ENCODE results near the gene TFF2.

The TFF2 gene

DNA sequence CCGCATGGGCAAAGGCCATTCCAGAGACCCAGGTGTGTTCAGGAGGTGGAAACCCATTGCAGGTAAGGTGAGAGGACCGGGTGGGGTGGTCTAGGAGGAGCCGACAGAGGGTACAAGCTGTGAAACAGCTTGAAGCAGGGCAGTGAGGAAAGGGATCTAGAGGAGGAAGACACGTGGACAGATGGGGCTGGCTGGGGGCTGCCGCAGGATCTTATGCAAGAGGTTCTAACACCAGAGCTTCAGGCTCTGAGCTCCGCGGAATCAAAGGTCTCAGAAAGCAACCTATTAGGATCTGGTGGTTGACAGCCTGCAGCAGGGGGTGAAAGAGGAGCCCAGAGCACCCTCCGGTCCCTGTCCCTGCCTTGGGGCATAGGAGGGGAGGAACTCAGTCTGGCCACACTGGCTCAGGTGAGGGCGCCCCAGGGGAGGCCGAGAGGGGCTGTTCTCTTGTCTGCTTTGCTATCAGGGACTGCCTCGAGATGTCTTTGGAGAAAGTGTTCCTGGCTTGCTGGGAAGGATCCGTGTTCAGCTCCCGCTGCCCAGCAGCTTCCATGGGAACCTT lies 13.6 kb upstream of the TFF2 start:
- no peak for DNase-seq

DNA sequence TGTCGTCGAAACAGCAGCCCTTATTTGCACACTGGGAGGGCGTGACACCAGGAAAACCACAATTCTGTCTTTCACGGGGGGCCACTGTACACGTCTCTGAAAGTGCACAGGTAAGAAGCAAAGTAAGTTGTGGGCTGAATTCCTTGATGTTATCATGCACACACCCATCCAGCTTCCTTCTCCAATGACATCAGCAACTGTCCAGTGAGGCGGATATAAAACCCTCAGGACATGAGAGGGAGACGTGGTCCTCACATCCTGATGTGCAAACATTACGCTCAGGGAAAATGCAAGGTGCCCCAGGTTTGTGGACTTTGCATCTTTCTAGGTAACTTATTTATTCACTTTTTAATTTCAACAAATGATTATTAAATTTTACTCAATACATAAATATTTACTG lies 12.5 kb upstream of the TFF2 start:
- no peak for DNase-seq

DNA sequence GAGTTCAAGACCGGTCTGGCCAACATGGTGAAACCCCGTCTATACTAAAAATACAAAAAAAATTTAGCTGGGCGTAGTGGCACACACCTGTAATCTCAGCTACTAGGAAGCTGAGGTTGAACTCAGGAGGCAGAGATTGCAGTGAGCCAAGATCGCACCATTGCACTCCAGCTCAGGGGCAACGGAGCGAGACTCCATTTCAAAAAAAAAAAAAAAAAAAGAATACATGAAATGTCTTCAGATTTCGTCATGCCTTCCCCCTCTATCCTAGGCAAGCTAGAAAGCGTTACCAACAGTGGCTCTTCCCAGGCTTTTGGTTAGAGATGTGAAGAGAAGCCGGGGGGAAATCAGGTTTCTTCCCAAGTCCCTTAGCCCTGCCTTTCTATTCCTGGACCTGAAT lies 11.9 kb upstream of the TFF2 start:
- DNase-seq = no peak

DNA sequence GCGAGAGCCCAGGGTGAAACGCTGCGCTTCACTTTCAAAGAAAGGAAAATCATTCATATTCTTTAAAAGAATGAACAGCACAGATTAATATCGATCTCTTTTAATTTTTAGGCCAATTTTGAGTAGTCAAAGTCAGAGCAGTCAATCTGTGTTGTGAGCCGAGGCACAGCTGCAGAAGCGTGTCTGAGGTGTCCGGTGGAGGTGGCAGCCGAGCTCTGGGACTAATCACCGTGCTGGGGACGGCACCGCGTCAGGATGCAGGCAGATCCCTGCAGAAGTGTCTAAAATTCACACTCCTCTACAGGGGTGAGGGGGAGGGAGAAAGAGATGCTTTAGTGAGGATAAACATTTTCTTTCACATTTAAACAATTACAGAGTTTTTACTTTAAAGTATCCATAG lies 11.4 kb upstream of the TFF2 start:
- DNase-seq = no peak

DNA sequence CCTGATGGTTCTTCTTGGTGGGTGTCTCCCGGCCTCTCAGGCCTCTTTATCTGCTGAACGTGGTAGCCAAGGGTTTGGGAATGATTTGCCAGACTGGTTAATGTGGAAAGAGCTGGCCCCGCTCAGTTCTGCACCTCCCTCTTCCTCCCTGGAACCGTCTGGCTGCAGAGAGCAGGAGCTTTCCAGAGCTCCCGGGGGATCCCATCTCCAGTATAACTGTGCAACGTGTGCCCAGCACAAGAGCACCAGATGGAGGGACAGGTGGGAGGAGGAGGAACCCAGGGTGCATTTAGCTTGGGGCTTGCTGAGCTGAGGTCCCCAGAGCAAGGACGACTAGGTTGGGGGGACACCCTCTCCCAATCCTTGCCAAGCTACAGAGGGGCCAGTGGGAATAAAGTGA lies 10.5 kb upstream of the TFF2 start:
- no peak for DNase-seq

DNA sequence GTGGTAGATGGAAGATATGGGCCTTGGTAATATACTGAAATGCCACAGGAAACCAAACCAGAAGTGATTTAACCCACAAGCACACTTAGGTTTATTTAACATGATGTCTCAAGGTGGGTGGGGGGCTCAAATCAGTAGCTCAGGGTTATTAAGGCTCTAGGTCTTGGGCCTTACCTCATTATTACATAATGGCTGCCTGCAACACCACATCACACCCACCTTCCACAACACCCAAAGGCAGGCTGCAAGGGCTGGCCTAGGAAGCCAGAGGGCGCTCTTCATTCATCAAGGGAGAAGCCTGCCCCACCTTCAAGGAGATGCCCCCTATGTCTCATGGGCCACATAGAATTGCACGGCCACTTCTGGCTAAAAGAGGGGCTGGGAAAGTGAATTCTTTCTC lies 9.5 kb upstream of the TFF2 start:
- DNase-seq = no peak

DNA sequence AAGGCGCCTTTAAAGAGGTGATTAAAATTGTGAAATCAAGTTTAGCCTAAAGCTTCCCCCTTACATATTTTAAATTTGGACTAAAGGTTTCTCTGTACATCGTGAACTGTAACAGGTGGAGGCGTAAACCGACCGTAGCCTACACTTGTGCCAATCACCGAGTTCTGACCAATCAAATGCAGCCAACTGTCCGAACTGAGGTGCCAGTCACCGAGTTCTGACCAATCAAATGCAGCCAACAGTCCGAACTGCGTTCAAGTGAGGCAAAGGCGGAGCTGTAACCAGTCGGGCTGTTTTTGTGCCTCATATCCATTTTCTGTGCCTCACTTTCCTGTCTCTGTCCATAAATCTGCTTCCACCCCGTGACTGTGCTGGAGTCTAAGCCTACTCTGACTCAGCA lies 8.1 kb upstream of the TFF2 start:
- no peak for DNase-seq

DNA sequence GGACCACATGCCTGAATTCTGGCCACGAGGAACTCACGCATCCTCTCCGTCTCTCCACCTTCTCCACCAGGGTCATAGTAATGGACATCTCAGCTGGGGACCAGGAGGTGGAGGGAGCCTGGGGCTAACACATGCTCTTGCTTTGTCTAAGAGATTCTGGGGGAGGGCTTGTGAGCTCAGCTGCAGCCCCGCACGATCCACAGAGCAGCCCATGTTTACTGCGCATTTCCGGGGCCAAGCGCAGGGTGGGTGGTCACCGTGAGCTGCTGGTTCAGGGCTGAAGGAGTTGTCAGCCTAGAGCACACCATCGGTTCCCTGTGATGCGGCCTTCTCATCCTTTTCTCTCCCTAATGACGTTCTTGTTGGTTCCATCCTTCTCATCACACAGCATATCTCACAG lies 7.5 kb upstream of the TFF2 start:
- DNase-seq = no peak

DNA sequence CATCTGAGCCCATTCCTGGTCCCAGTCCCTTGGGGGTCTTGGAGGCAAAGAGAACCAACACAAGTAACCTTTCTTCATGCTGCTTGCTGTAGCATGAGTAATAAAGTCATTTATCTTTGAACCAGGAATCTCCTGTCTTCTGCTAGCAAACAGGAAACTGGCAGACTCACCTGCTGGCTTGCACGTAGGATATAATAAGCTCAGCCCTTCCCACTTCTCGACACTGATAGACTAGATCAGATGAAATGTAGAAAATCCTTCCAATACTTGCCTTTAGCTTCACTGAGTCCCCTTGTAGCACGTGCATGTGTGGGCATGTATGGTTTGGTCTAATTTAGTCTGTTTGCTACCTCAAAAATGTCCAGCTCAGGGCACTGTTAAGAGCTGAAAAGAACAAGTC lies 6.5 kb upstream of the TFF2 start:
- no peak for DNase-seq

DNA sequence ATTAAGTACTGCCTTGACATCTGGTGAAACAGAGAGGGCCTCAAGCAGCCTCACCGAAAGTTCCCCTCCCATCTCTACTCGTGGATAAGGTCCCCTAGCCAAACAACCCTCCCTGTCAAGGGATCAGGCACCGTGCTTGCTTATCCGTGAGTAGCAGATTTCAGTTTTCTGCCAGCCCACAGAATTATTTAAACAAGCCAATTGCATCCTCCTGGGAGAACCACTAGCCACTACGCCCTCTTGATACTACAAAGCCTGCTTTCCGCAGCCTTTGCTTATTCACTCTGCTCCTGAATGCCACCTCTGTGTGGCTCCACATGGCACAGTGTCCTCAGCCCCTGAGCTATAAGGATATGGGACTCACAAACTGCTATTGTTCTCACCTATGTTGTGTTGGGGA lies 5.9 kb upstream of the TFF2 start:
- DNase-seq = no peak

DNA sequence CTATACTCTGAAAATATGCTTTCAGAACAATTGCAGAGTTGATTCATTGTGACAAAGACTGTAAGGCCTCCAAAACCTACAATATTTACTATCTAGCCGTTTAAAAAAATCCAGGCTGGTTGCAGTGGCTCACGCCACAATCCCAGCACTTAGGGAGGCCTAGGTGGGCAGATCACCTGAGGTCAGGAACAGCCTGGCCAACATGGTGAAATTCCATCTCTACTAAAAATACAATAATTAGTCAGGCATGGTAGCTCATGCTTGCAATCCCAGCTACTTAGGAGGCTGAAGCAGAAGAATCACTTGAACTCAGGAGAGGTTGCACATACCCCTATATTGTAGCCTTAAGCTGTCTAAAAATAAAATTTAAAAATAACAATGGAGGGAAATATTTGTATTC lies 5.3 kb upstream of the TFF2 start:
- no peak for DNase-seq

DNA sequence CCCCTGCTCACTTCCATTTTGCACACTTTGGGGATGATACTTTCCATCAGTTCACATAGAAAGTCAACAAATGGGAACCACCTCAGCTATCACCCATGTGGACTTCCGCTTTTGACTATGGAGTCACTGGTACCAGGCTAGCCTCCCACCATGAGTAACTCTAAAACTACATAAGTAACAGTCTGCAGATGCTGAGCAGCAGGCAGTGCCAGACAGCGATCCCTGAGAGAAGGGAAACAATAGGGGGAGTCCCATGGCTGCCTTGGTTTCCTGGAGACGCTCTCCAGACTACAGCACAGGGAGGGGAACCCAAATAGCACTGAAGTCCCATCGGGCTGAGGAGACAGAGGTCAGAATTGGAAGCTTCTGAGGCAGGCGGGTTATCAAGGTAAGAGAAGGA lies 2.8 kb upstream of the TFF2 start:
- DNase-seq = no peak

DNA sequence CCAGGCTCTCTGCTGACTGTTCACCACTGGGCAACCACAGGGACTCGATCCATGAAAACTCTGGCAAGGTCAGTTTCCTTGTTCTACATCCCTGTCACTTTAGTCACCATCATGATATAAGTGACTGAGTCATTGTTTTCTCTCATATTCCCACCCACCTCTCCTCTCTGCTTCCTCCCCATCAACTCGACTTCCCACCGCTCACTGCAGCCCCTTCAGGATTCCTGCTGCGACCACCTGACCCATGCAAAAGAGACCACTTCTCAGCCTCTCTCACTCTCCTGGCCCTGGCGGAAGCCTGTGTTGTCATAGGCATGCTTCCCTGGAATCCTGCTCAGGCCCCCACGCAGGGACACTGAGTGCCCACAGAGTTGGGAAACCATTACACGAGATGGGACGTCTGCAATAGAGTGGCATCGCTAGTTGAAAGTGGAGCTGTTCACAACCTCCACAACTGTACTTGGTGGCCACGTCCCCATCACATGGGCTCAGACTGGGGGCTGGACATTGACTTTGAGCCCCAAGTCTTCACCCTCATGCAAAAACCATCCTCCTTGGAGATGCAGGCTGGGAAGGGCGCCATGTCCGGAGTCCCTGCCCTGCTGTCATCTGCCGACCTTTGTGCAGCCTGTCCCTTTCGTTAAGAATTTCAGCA lies 1.8 kb upstream of the TFF2 start:
- no peak for DNase-seq

DNA sequence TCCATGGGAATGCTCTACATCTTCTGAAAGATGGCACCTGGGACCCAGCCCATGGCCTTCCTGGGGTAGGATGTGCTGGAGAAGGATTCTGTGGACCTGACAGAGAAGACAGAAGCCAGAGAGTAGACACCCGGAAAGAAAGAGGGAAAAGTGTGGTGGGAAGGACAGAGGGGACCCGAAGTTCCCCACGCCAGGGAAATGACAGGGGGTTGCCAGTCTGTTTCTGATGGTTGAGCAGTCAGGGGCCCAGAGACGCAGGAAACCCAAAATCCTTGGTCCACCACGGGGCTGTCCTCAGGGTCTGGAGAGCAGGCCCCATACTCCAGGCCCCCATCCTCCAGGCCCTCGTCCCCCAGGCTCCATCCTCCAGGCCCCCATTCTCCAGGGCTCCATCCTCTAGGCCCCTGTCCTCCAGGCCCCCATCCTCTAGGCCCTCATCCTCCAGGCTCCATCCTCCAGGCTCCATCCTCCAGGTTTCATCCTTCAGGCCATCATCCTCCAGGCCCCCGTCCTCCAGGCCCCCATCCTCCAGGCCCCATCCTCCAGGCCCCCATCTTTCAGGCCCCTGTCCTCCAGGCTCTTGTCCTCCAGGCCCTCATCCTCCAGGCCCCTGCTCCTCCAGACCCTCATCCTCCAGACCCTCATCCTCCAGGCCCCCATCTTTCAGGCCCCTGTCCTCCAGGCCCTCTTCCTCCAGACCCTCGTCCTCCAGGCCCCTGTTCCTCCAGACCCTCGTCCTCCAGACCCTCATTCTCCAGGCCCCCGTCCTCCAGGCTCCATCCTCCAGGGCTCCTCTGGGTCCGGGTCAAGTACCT lies 1.0 kb upstream of the TFF2 start:
- DNase-seq = no peak

DNA sequence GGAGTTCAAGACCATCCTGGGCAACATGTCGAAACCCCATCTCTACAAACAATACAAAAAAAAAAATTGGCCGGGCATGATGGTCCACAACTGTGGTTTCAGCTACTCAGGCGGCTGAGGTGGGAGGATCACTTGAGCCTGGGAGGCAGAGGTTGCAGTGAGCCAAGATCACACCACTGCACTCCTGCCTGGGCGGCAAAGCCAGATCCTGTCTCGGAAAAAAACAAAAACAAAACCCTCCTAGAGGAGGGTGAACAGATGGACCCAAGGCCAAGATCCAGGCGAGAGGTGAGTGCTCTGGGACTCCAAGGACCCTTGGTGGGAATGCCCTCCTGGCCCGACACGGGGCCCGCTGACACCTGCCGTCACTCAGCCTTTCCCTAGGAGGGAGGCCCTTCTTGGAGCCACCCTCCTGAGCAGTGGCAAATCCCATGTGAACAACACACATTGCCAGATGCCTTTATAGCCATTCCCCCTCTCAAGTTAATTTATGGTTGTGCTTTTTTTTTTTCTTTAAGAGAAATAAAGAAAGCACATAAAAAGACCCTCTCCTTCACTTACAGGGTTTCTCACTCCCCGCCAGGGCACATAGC lies 380 bp downstream of the TFF2 start:
- DNase-seq = no peak

DNA sequence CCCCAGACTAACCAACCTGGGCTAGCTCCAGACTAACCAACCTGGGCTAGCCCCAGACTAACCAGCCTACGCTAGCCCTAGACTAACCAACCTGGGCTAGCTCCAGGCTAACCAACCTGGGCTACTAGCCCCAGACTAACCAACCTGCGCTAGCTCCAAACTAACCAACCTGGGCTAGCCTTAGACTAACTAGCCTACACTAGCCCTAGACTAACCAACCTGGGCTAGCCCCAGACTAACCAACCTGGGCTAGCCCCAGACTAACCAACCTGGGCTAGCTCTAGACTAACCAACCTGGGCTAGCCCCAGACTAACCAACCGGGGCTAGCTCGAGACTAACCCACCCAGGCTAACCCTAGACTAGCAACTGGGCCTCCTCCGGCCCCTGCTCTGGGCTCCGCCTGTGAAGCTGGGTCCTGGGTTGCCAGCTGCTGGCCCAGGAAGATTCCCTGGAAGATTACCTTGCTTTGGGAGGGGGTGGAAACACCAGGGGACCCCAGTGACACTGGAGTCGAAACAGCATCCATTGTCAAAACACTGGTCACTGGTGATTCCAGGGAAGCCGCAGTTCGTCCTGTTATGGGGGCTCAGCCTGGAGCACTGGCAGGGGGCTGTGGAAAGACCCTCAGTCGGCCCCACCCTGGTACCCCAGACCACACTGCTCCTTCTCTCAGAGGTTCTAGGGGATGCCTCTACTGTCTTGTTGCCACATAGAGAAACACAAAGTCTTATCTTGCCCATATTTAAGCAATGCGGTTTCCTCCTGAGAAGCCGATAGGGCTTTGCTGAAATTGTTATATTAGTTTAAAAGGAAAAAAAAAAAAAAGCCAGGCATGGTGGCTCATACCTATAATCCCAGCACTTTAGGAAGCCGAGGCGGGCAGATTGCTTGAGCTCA lies 1.1 kb downstream of the TFF2 start:
- DNase-seq = no peak

DNA sequence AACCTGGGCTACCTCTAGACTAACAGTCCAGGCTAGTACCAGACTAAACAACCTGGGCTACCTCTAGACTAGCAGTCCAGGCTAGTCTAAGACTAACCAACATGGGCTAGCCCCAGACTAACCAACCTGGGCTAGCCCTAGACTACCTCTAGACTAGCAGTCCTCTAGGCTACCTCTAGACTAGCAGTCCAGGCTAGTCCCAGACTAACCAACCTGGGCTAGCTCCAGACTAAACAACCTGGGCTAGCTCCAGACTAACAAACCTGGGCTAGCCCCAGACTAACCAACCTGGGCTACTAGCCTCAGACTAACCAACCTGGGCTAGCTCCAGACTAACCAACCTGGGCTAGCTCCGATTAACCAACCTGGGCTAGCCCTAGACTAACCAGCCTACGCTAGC lies 2.0 kb downstream of the TFF2 start:
- DNase-seq = no peak

DNA sequence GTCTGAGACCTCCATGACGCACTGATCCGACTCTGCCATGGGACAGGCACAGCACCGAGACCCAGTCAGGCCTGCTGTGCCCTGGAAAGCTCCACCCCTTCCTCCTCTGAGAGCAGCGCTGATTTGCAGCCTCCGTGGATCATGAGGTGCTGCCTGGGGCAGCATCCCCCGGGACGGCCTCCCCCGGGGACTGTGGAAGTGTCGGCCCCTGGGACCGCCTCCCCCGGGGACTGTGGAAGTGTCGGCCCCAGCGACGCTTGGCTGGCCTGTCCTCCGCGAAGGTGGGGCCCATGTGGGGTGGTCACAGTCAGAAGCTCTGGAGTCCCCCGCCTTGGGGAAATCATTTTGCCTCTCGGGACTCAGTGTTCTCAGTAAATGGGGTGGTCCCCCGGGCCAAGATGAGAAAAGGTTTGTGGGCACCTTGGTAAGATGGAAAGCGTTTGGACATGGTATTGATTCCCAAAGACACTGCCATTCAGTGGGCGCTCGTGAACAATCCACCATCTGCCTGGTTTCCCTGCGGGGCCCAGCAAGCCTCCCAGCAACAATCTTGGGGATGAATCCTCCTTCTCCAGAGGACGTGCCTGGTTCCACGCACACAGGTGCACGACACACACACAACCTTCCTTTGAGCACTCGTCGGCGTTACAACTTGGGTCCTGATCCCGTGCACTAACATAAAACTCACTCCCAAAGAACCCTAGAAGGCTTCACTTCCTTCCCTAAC lies 3.0 kb downstream of the TFF2 start:
- DNase-seq = no peak

DNA sequence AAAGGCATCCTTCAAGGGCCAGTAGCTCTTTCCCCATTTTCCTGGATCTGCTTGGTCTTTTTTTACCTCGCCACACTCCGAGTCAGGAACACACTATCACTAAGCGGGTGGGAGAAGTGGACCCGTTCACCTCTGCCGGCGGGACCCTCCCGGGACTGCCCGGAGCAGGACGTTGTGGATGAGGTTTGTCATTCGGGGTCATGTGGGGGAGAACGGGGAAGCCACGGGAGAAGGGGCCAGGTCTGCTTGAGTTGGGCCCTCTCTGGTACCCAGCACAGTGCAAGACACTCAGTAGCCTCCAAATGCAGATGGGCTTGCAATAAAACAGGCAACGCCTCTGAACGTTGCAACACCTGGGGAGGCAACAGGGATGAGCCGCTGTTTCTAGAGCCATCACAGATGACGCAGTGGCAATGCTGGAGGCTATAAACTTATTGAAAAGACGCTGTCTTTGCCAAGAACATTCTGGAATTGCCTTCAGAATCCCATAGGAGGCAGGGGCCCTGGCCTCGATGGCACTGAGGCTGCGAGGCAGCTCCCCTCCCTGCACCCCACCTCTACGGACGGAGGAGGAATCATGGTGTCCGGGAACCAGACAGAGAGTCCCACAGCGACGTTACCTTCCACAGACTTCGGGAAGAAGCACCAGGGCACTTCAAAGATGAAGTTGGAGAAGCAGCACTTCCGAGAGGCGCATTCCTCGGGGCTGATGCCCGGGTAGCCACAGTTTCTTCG lies 3.8 kb downstream of the TFF2 start:
- DNase-seq = no peak

DNA sequence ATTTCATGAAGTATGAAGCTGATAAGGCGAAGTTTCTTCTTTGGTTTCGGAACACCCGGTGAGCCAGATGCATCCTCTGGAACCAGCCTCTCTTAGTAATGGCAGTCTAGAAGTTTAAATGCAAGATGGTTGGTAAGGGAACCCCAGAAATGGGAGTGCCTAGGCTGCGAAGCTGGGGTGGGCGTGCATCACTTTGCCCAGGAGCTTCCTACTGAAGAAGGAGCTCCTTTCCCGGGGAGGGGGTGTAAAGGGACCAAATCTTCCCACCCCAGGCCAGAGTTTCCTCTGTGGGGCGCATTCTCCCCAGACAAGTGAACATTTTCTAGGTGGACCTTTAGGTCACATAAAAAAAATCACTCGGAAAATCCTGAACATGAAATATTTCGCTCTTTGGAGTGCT lies 4.4 kb downstream of the TFF2 start:
- DNase-seq = no peak

DNA sequence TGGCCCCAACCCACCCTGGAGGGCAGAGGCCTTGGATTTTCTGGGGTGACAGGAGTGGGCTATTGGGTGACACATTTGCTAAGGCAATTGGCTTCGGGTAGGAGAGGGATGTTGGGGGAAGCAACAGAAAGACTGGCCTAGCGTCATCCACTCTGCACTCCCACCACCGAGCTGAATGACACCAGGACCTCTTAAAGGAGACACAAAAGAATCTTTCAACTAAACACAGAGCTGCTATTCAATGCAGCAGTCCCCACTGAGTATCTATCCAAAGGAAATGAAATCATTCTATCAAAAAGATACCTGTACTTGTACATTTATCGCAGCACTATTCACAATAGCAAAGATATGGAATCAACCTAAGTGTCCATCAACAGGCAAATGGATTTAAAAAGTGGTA lies 6.2 kb downstream of the TFF2 start:
- DNase-seq = no peak

Measured in effector CD8-positive, alpha-beta T cell (primary cell).